K562 (cell line): Measurements from ENCODE around the gene SPRN. TPM values are rescaled to one million over a fixed set of nuclear protein-coding genes. Genes with fewer than 3 reads are reported as not detected.
A peak's percentile ranks its signal among the peaks of the same experiment; 100 is the strongest.

Experiments
- ARID4B ChIP-seq: sonication (generic); formaldehyde crosslinking; IDR thresholded peaks from 2 replicates; pipeline ENCODE4 v1.8.0; 2022; ENCODE audit warnings: mild to moderate bottlenecking, missing genetic modification reagents
- E2F6 ChIP-seq, 2 experiments: IDR thresholded peaks; 2 replicates each; pipeline ENCODE4 v1.6.1; 2011; ENCODE audit warnings: borderline replicate concordance in 1 of 2, control low read depth in 1 of 2, low read depth in 1 of 2, low read length in 1 of 2, mild to moderate bottlenecking in 1 of 2, mixed read lengths in 1 of 2, moderate library complexity in 1 of 2; ENCODE audit not compliant: insufficient read depth in 1 of 2, insufficient read length in 1 of 2, poor library complexity in 1 of 2, severe bottlenecking in 1 of 2; ENCODE audit errors: extremely low read depth in 1 of 2
- EP300 ChIP-seq: IDR thresholded peaks from 2 replicates; pipeline ENCODE4 v1.6.1; 2012; ENCODE audit warnings: low read length, improper control_type of control experiment
- EWSR1 ChIP-seq: fragments of 450-650 bp; IDR thresholded peaks from 2 replicates; pipeline ENCODE4 v1.6.1; 2018; ENCODE audit warnings: borderline replicate concordance, mild to moderate bottlenecking, low read depth, moderate library complexity; ENCODE audit not compliant: partially characterized antibody
- HCFC1 ChIP-seq: IDR thresholded peaks from 2 replicates; pipeline ENCODE4 v1.6.1; 2012; ENCODE audit warnings: low read depth, low read length, improper control_type of control experiment
- HDAC3 ChIP-seq: fragments of 450-650 bp; IDR thresholded peaks from 2 replicates; pipeline ENCODE4 v1.6.1; 2018; ENCODE audit warnings: borderline replicate concordance, mild to moderate bottlenecking, moderate library complexity; ENCODE audit not compliant: partially characterized antibody
- MAX ChIP-seq: sonication (generic); formaldehyde crosslinking; IDR thresholded peaks from 2 replicates; pipeline ENCODE4 v1.9.0; 2022; ENCODE audit warnings: mild to moderate bottlenecking, missing genetic modification reagents
- MBD2 ChIP-seq: sonication (generic); IDR thresholded peaks from 2 replicates; pipeline ENCODE4 v1.6.1; 2016; ENCODE audit warnings: low read depth, borderline replicate concordance
- NFXL1 ChIP-seq: fragments of 450-650 bp; formaldehyde crosslinking; IDR thresholded peaks from 2 replicates; pipeline ENCODE4 v1.4.0; 2021; ENCODE audit warnings: mild to moderate bottlenecking
- U2AF2 ChIP-seq: fragments of 200-400 bp; formaldehyde crosslinking; optimal IDR thresholded peaks from 2 replicates; pipeline ENCODE3; 2017; ENCODE audit warnings: low read depth, mild to moderate bottlenecking, low read length
- ZBTB7A ChIP-seq: IDR thresholded peaks from 2 replicates; pipeline ENCODE4 v1.6.1; 2011; ENCODE audit warnings: low read depth, mild to moderate bottlenecking, low read length, moderate library complexity, borderline replicate concordance; ENCODE audit not compliant: control insufficient read depth
- ZNF140 ChIP-seq: fragments of 250-450 bp; sonication (Bioruptor Pico); IDR thresholded peaks from 2 replicates; pipeline ENCODE4 v1.8.0; 2021; ENCODE audit warnings: moderate library complexity, mild to moderate bottlenecking, inconsistent platforms
- ZNF175 ChIP-seq: fragments of 200-800 bp; sonication (Bioruptor generic); IDR thresholded peaks from 2 replicates; pipeline ENCODE4 v1.6.1; 2016; ENCODE audit warnings: low read depth, mild to moderate bottlenecking, missing genetic modification characterization, missing compliant biosample characterization
- polyA plus RNA-seq, 8 experiments: library from polyadenylated mRNA; depleted of rRNA in 4 of 8; stranded (reverse) in 5 of 8; unstranded in 3 of 8; fragments of >200 nt; fragmentation: Nextera tagmentation in 2 of 8; fragmentation: Illumina TruSeq in 1 of 8; extraction: Ambion mirVana in 2 of 8; extraction: Trizol in 1 of 8; gene quantifications; 2 replicates each; pipeline versions ENCODE4 v1.2.1 to v1.2.3, GENCODE V29; 2011 to 2014; ENCODE audit warnings: inconsistent platforms in 1 of 8, missing spikeins in 1 of 8
- total RNA-seq, 7 experiments: library from RNA; depleted of rRNA in 6 of 7; stranded (reverse); fragments of >200 nt in 6 of 7; fragmentation: Illumina TruSeq in 2 of 7; extraction: Trizol in 2 of 7; gene quantifications; 2 replicates each; pipeline versions ENCODE4 v1.2.1 to v1.2.3, GENCODE V29; 2011 to 2021; ENCODE audit warnings: low replicate concordance in 1 of 7
- TF ChIP-seq, protein P1 (sequence below): fragments of 250-450 bp; sonication (Bioruptor Pico); IDR thresholded peaks from 2 replicates; pipeline ENCODE4 v1.8.0; 2022; ENCODE audit warnings: moderate library complexity, mild to moderate bottlenecking, inconsistent platforms
- TF ChIP-seq, protein P2 (sequence below): fragments of 450-650 bp; formaldehyde crosslinking; IDR thresholded peaks from 2 replicates; pipeline ENCODE4 v1.4.0; 2020; ENCODE audit warnings: mild to moderate bottlenecking, moderate library complexity
- TF ChIP-seq, protein P3 (sequence below), 3 experiments: IDR thresholded peaks in 2 of 3; conservative IDR thresholded peaks in 1 of 3; 2 replicates each; pipeline ENCODE4 v1.5.1; 2011 to 2012; ENCODE audit warnings: low read length in 3 of 3, mild to moderate bottlenecking in 3 of 3, control low read depth in 2 of 3, improper control_type of control experiment in 1 of 3, inconsistent platforms in 1 of 3, low read depth in 1 of 3, mixed read lengths in 1 of 3, moderate library complexity in 1 of 3; ENCODE audit not compliant: insufficient read depth in 2 of 3

SPRN gene
- total and polyA plus RNA-seq, 9 of the 15 experiments (the other 6 are each of a cell fraction or from before 2014, with no cell fraction given): 0.04 TPM; not detected in 8

GRCh38 chr10:133378251-133379096 lies 46.0 kb downstream of the SPRN start (continued):
- TF ChIP-seq ZBTB7A (peak; percentile 52; the same call in 1 of the 2 replicates), EP300 (no peak), EWSR1 (no peak), ZNF140 (CRISPR knock-in tag) (no peak), U2AF2 (no peak), NFXL1 (CRISPR knock-in tag) (no peak), HDAC3 (no peak), E2F6 (IDR thresholded peaks at IDR 0.05; ENCODE audit: borderline replicate concordance in 1 of 2, extremely low read depth in 1 of 2, insufficient read depth in 1 of 2, insufficient read length in 1 of 2, low read depth in 1 of 2, low read length in 1 of 2, poor library complexity in 1 of 2, severe bottlenecking in 1 of 2) (peak; percentile 27 to 80), ARID4B (CRISPR knock-in tag) (0 out of 2 replicates have a peak, but pooled peaks have one; percentile 30), MBD2 (no peak), HCFC1 (no peak), ZNF175 (CRISPR knock-in tag) (no peak), MAX (CRISPR knock-in tag) (peak; percentile 57; the same call in 1 of the 2 replicates)
- TF ChIP-seq, protein P1, sequence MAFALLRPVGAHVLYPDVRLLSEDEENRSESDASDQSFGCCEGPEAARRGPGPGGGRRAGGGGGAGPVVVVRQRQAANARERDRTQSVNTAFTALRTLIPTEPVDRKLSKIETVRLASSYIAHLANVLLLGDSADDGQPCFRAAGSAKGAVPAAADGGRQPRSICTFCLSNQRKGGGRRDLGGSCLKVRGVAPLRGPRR (CRISPR knock-in tag): no peak
- TF ChIP-seq, protein P2, sequence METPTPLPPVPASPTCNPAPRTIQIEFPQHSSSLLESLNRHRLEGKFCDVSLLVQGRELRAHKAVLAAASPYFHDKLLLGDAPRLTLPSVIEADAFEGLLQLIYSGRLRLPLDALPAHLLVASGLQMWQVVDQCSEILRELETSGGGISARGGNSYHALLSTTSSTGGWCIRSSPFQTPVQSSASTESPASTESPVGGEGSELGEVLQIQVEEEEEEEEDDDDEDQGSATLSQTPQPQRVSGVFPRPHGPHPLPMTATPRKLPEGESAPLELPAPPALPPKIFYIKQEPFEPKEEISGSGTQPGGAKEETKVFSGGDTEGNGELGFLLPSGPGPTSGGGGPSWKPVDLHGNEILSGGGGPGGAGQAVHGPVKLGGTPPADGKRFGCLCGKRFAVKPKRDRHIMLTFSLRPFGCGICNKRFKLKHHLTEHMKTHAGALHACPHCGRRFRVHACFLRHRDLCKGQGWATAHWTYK: no peak
- TF ChIP-seq, protein P3, sequence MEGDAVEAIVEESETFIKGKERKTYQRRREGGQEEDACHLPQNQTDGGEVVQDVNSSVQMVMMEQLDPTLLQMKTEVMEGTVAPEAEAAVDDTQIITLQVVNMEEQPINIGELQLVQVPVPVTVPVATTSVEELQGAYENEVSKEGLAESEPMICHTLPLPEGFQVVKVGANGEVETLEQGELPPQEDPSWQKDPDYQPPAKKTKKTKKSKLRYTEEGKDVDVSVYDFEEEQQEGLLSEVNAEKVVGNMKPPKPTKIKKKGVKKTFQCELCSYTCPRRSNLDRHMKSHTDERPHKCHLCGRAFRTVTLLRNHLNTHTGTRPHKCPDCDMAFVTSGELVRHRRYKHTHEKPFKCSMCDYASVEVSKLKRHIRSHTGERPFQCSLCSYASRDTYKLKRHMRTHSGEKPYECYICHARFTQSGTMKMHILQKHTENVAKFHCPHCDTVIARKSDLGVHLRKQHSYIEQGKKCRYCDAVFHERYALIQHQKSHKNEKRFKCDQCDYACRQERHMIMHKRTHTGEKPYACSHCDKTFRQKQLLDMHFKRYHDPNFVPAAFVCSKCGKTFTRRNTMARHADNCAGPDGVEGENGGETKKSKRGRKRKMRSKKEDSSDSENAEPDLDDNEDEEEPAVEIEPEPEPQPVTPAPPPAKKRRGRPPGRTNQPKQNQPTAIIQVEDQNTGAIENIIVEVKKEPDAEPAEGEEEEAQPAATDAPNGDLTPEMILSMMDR (IDR thresholded peaks at IDR 0.05 in 2 of 3, conservative IDR thresholded peaks at IDR 0.05 in 1 of 3; ENCODE audit: insufficient read depth in 2 of 3, low read depth in 1 of 3, low read length in 3 of 3): no peak
